ENCODE data around the gene HLA-DRB5. TPM values are rescaled to one million over a fixed set of nuclear protein-coding genes. Genes with fewer than 3 reads are reported as not detected.

Gene HLA-DRB5
- total RNA-seq, 1 experiment from 2014 or later: 4.2 TPM

DNA sequence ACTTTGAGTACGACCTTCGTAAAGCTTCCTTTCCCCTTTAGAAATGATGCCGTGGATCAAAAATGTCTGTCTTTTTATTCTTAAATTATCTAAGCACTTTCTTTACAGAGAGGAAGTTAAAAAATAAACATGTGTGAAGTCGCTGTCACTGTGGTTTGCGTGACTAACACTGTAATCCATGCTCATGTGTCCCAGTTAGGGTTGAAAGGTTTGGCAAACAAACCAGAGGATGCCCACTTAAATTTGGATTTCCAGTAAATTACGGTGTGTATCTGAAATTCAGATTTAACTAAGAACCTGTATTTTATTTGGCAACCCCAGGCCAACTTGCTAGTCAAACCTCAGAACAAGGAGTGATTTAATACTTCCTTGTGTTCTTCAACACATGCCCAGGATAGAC, 38.5 kb upstream of the HLA-DRB5 start:
- Mint-ChIP-seq H3K27ac (no peak overlapping the region), H3K4me3 (no peak overlapping the region), H3K36me3 (ENCODE audit: insufficient read depth in 1 of 3, low read depth in 3 of 3) (0 out of 7 replicates have a peak, but pooled peaks cover 0 to 5% (median 4%) of the 10 kb centered on the region in 3 experiments), H3K4me1 (peaks cover 13 to 14% of the 10 kb centered on the region in 2 experiments), H3K27me3 (ENCODE audit: low read depth) (peaks cover 5% of the 10 kb centered on the region; the same call in 1 of the 2 replicates), H3K9me3 (peaks cover 0 to 17% of the 10 kb centered on the region in 2 experiments; a peak in 4 of 5 replicates)
- Histone ChIP-seq H4K20me1 (ENCODE audit: control insufficient read depth, insufficient read depth, insufficient read length) (no peaks in the 10 kb centered on the region), H3K23me2 (ENCODE audit: insufficient read length, low read depth, low read length, poor library complexity, severe bottlenecking) (no peaks in the 10 kb centered on the region), H3K23ac (ENCODE audit: insufficient read length, low read depth, low read length) (no peak overlapping the region), H2BK120ac (ENCODE audit: low read depth, low read length, poor library complexity, severe bottlenecking) (no peak overlapping the region), H3K4me1 (ENCODE audit: insufficient read depth, low read length) (no peaks in the 10 kb centered on the region), H2BK15ac (ENCODE audit: low read depth, low read length) (no peak overlapping the region), H3K79me1 (ENCODE audit: insufficient read depth, low read depth, low read length, poor library complexity, severe bottlenecking) (no peaks in the 10 kb centered on the region), H2BK20ac (ENCODE audit: low read depth, low read length, poor library complexity, severe bottlenecking) (no peak overlapping the region), H4K91ac (ENCODE audit: insufficient read length, low read depth, low read length) (no peak overlapping the region), H3K9ac (ENCODE audit: extremely low read depth, insufficient read length, low read length) (no peak overlapping the region), H2AK5ac (ENCODE audit: insufficient read length, low read length) (no peak overlapping the region), H3T11ph (ENCODE audit: low read length) (no peak overlapping the region), H2BK12ac (ENCODE audit: insufficient read length, low read depth, low read length) (no peak overlapping the region), H3K14ac (ENCODE audit: insufficient read depth, low read length) (no peak overlapping the region), H4K8ac (replicated peaks; ENCODE audit: insufficient read length, low read depth, low read length) (no peak overlapping the region), H3K4me2 (ENCODE audit: insufficient read depth, insufficient read length, low read length) (no peak overlapping the region), H3K27me3 (ENCODE audit: insufficient read depth, low read length) (no peaks in the 10 kb centered on the region), H3K27ac (ENCODE audit: insufficient read length, low read depth, low read length) (no peak overlapping the region), H2AFZ (ENCODE audit: low read length) (no peak overlapping the region), H4K5ac (ENCODE audit: insufficient read length, low read depth, low read length) (no peak overlapping the region), H3K79me2 (ENCODE audit: insufficient read depth, low read length) (no peaks in the 10 kb centered on the region), H3K18ac (ENCODE audit: insufficient read length, low read depth, low read length) (no peak overlapping the region), H2BK5ac (ENCODE audit: insufficient read length, low read length) (no peak overlapping the region), H3K56ac (ENCODE audit: insufficient read length, low read depth, low read length) (no peak overlapping the region), H3K9me3 (ENCODE audit: control insufficient read depth, low read depth, low read length) (no peaks in the 10 kb centered on the region), H3K4ac (ENCODE audit: low read depth, low read length) (no peak overlapping the region)
- no CpG with 5 or more reads among the region's 6 CpGs for WGBS (ENCODE audit: extremely low coverage, insufficient read length, low lambda C conversion rate)
- no peak for TF ChIP-seq CTCF (conservative IDR thresholded peaks at IDR 0.05)
- no peak for DNase-seq

All from H9 (cell line).